ENCODE measurements around the gene TBL1XR1.

The TBL1XR1 gene

GRCh38 chr3:177197041-177197726, at the start of gene TBL1XR1:
TSS of gene TBL1XR1 (minus strand) at chr3:177197482. CDS start at chr3:177064977, 132,505 bp downstream.
- peak; percentile 80 for DNase-seq (ENCODE audit: low read depth, low spot score)

DNA sequence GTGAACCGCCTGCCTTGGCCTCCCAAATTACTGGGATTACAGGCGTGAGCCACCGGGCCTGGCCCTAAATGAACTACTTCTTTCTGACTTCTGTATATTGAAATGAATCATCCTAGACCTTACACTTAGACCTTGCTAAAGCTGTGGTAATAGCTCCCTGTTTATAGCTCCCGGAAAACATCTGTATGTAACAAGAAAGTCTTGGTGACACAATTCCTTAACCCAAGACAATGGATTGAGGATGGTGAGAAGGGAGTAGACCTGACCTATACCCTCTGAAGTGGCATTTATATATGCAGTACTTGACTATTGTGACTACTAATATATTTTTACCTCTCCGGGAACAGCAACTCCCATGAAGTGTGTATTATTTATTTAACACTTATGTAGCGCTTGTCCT, 48.0 kb upstream of the TBL1XR1 start:
- no peak for DNase-seq (ENCODE audit: low read depth, low spot score)

DNA sequence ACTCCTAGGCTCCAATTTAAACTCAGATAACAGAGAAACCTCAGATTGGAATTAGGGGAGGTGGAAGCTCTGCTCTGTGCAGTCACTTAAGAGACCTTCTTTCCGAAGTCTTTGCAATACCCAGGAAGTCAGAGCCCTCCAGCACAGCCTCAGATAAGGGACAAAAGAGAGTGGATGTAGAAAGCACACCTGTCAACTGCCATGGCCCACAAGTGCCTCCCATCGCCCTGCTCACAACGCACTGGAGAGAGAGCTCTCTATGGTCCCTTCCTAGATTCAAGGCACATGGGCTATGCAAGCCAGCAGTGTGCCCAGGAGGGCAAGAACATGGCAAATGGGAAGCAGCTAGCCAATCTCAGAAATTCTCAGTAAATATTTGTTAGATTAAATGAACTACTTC, 47.3 kb upstream of the TBL1XR1 start:
- DNase-seq (ENCODE audit: low read depth, low spot score) = no peak

DNA sequence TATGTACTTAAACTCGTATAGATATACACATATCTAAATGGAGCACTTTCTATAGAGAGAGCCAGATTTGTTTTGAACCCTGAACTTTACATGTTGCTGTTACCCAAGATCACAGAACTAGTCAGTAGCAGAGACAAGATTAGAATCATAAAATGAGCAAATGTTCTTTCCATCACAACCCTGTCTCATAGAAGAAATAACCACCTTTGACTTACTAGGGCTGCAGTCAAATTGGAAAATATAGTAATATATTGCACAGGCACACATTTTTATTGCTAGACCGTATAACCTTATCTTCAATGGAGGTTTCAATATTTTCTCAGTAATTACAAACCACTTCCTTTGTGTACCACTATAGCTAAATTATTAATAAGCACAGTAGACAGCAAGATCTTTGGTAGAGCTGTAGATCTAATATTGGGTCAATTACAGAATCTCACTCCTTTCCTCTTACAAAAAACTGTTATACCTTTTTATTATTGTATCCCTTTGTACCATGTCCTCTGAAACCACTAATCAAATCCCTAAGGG, 41.5 kb upstream of the TBL1XR1 start:
- no peak for DNase-seq (ENCODE audit: low read depth, low spot score)

DNA sequence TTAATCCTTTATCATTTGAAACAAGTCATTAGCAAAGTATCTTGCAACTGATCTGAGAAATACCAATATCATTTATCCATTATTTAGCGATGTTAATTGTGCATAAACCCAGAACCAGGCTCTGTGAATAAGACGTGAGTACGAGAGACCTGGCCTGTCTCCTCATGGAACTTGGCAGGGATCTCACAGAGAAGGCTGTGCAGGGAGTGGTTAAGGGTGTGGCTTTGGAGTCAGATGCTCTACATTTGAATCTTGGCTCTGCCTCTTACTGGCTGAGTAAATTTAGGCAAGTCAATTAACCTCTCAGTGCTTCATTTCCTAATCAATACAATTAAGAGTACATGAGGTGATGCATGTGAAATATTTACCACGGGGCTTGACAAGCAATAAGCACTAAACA, 39.9 kb upstream of the TBL1XR1 start:
- DNase-seq (ENCODE audit: low read depth, low spot score) = no peak

- no peak for DNase-seq (ENCODE audit: low read depth, low spot score)
These were observed 39.4 kb upstream of the TBL1XR1 start for GRCh38 chr3:177236704-177237103.

DNA sequence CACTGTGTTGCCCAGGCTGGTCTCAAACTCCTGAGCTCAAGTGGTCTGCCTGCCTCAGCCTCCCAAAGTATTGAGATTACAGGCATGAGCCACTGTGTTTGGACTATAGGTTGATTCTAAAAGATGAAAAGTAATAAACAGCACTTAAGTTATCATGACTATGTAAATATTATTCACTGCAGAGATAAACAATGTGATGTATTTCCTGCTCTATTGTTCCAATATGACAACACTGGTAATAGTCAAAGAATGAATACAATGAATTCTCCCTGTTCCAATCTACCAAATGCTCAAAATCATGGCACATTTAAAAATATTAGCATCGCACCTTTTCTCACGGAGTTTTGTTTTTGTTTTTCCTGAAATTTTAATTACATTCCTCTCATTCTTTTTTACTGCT, 36.8 kb upstream of the TBL1XR1 start:
- DNase-seq (ENCODE audit: low read depth, low spot score) = no peak

DNA sequence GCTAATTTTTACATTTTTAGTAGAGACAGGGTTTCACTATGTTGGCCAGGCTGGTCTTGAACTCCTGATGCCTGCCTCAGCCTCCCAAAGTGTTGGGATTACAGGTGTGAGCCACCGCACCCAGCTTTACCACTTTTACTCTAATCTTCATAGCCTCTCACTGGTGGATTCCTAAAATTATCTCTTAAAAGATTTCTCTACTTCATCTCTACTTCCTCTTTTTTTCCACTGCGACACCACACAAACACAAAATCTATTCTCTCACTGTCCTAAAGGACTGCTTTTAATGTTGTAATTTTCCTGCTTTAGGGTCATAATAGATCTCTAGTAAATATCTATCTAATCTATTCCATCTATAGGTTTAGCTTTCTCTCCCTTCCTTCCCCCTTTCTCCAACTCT, 34.0 kb upstream of the TBL1XR1 start:
- no peak for DNase-seq (ENCODE audit: low read depth, low spot score)

- DNase-seq (ENCODE audit: low read depth, low spot score) = no peak
These were observed 33.4 kb upstream of the TBL1XR1 start for GRCh38 chr3:177230641-177231040.

GRCh38 chr3:177229791-177230190, 32.5 kb upstream of the TBL1XR1 start:
- no peak for DNase-seq (ENCODE audit: low read depth, low spot score)

DNA sequence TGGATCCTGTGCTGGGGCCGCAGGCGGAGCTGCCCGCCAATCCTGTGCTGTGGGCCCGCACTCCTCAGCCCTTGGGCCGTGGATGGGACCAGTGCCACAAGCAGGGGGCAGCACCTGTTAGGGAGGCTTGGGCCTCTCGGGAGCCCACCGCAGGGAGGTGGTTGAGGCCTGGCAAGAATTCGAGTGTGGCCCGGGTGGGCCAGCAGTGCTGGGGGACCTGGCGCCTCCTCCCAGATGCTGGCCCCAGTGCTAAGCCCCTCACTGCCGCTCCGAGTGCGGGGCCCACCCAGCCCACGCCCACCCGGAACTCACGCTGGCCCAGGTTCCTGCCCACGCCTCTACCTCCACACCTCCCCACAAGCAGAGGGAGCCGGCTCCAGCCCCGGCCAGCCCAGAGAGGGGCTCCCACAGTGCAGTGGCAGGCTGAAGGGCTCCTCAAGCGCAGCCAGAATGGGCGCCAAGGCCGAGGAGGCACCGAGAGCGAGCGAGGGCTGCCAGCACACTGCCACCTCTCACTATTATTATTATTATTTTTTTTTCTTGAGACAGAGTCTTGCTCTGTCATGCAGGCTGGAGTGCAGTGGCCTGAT, 31.4 kb upstream of the TBL1XR1 start:
- no peak for DNase-seq (ENCODE audit: low read depth, low spot score)

- DNase-seq (ENCODE audit: low read depth, low spot score) = no peak
These were observed 27.1 kb upstream of the TBL1XR1 start for GRCh38 chr3:177224414-177224813.

- no peak for DNase-seq (ENCODE audit: low read depth, low spot score)
These were observed 24.5 kb upstream of the TBL1XR1 start for GRCh38 chr3:177221744-177222143.

DNA sequence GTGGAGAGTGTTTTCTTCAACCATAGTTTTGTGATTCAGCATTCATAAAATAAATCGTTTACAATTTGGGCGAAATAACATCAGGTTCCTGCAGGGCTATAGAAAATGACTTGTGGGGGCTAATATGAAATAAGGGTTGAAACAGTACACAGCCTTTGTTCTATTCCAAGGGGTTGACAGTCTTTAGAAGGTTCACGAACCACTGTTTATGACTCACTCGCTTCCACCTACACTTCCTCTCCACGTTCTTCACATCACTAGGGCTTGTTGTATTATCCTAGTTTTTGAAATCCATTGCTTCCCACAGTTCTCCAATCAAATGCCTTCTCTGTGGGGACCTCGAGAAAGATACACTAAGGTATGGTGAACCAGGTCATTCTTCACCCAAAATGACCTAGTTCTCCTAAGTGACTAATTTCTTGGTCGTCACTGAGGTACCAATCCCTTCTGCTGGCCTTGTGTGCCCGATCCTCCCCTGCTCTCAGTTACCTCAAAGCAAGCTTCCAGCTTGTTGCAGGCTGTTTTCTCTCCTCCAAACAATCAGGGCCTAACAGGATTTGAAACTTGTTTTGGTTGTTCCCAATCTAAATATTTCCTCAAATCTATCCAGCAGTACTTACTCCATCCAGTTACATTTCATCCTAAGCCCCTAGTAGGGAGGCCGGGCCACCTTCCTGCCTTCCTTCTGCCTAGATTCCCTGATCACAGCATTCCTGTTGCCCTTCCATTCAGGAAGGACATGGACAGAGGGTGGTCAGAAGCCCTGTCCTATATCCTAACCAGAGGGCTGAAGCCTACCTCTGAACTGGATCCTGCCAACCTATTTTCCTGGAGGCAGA, 23.1 kb upstream of the TBL1XR1 start:
- DNase-seq (ENCODE audit: low read depth, low spot score) = no peak

DNA sequence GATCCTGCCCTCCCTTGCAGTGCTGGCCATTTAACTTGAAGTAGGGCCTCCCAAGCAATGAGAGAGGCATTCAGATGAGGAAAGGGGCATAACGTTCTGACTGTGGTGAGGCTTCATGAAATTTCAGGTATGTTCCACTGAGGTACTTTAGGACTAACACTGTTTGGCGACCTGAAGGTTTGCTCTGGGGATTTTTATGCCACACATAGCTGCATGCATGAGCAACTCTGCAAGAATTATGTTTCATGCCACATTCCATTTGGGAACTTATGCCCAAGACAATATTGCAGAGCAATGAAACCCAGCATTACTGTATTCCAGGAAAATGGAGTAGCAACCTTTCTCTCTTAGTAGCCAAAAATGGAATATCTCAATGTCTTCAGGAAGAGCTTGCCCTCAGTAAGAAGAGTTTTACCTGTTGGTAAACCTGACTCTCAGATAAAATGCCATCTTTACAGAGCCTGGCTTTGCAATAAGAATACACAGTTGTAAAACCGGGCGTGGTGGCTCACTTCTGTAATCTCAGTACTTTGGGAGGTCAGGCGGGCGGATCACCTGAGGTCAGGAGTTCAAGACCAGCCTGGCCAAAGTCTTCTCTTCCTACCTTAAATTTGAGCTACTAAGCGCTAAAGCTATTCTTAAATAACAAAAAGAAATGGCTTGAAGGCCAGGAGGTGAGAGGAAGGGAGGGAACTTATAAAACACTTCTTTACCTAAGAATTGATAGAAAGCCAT, 16.7 kb upstream of the TBL1XR1 start:
- no peak for DNase-seq (ENCODE audit: low read depth, low spot score)

DNA sequence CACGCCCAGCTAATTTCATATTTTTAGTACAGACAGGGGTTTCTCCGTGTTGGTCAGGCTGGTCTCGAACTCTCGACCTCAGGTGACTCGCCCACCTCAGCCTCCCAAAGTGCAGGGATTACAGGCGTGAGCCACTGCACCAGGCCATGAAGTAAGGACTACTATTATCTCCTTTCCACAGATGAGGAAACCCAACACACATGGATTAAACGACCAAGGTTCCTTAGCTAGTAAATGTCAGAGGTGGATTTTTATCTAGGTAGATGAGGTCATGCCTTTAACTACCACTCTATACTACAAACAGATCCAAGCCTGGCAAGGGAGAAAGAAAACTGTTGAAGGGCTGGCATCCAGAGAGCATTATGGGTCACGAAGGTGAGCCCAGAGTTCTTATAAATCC, 15.5 kb upstream of the TBL1XR1 start:
- DNase-seq (ENCODE audit: low read depth, low spot score) = no peak

DNA sequence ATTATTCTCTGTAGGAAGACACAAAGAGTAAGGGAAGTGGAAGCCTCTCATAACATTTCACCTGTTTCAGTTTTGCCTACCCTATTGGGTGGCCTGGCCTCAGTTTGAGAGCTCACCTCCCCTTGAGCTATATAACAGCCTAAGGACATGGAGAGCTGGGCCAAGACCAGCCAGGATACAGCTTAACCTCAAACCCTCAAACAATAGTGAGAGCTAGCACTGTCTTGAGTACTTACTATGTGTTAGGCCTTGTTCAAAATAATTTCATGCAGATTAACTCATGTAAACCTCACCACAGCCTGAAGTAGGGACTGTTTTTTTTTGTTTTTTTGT, 15.0 kb upstream of the TBL1XR1 start:
- no peak for DNase-seq (ENCODE audit: low read depth, low spot score)

- DNase-seq (ENCODE audit: low read depth, low spot score) = no peak
These were observed 14.4 kb upstream of the TBL1XR1 start for GRCh38 chr3:177211503-177212277.

GRCh38 chr3:177210744-177211502, 13.6 kb upstream of the TBL1XR1 start:
- no peak for DNase-seq (ENCODE audit: low read depth, low spot score)

GRCh38 chr3:177209509-177209908, 12.2 kb upstream of the TBL1XR1 start:
- no peak for DNase-seq (ENCODE audit: low read depth, low spot score)

Data from iPS DF 19.7 (cell line).